Liver (tissue), 9 donors: ENCODE results near the gene CYP4F11. TPM values are rescaled to one million over a fixed set of nuclear protein-coding genes. Genes with fewer than 3 reads are reported as not detected.
"Not testable (repeated sequence)": the region's sequence is repeated elsewhere in the genome, so short reads cannot be mapped to it uniquely, and the experiment has no call there.

ENCODE experiments used
- DNase-seq: peaks from one replicate; pipeline ENCODE4 v3.0.0-alpha.2; 2017; ENCODE audit warnings: low spot score
- H3K27ac ChIP-seq, 2 donors: one replicate each; pipeline ENCODE4 v1.7.0; 2013; ENCODE audit warnings: inconsistent platforms in 2 of 2, low read length in 2 of 2, control low read depth in 1 of 2, low read depth in 1 of 2, mild to moderate bottlenecking in 1 of 2
- H3K27me3 ChIP-seq, 4 donors: one replicate each; pipeline versions ENCODE4 v1.6.1 to v1.7.0; 2013; ENCODE audit warnings: low read length in 3 of 4, inconsistent platforms in 1 of 4, mild to moderate bottlenecking in 1 of 4, moderate library complexity in 1 of 4; ENCODE audit not compliant: control insufficient read depth in 4 of 4, insufficient read depth in 4 of 4
- H3K36me3 ChIP-seq, 4 donors: one replicate each; pipeline versions ENCODE4 v1.6.1 to v1.7.0; 2013; ENCODE audit warnings: low read length in 3 of 4, mild to moderate bottlenecking in 3 of 4, low read depth in 1 of 4, moderate library complexity in 1 of 4; ENCODE audit not compliant: control insufficient read depth in 4 of 4, insufficient read depth in 3 of 4
- H3K4me1 ChIP-seq, 4 donors: one replicate each; pipeline versions ENCODE4 v1.6.1 to v1.7.0; 2013; ENCODE audit warnings: low read length in 3 of 4, mild to moderate bottlenecking in 3 of 4, moderate library complexity in 1 of 4; ENCODE audit not compliant: control insufficient read depth in 4 of 4, insufficient read depth in 4 of 4
- H3K4me3 ChIP-seq, 3 donors: one replicate each; pipeline versions ENCODE4 v1.6.1 to v1.7.0; 2013; ENCODE audit warnings: low read length in 3 of 3, control low read depth in 1 of 3, low read depth in 1 of 3, mild to moderate bottlenecking in 1 of 3
- H3K9ac ChIP-seq, 2 donors: one replicate each; pipeline ENCODE4 v1.7.0; 2013; ENCODE audit warnings: low read length in 2 of 2, mild to moderate bottlenecking in 2 of 2, moderate library complexity in 2 of 2, control low read depth in 1 of 2, low read depth in 1 of 2
- H3K9me3 ChIP-seq, 4 donors: one replicate each; pipeline versions ENCODE4 v1.6.1 to v1.7.0; 2013; ENCODE audit warnings: low read length in 3 of 4; ENCODE audit not compliant: control insufficient read depth in 4 of 4
- ATF3 ChIP-seq: IDR thresholded peaks from 2 replicates; pipeline ENCODE4 v1.6.1; 2016; ENCODE audit warnings: antibody characterized with exemption
- CTCF ChIP-seq: fragments of 150-350 bp; IDR thresholded peaks from 2 replicates; pipeline ENCODE4 v1.5.1; 2017; ENCODE audit warnings: improper control_type of control experiment, low read depth, low read length; ENCODE audit not compliant: missing input control
- EGR1 ChIP-seq, 2 donors: IDR thresholded peaks; 2 replicates each; pipeline ENCODE4 v1.6.1; 2016 to 2018; ENCODE audit warnings: antibody characterized with exemption in 2 of 2, low read depth in 2 of 2
- FOXA2 ChIP-seq: IDR thresholded peaks from 2 replicates; pipeline ENCODE4 v1.6.1; 2016; ENCODE audit warnings: antibody characterized with exemption
- GABPA ChIP-seq, 2 donors: IDR thresholded peaks in 1 of 2; conservative IDR thresholded peaks in 1 of 2; 2 replicates each; pipeline ENCODE4 v1.6.1; 2016; ENCODE audit warnings: antibody characterized with exemption in 2 of 2, mild to moderate bottlenecking in 1 of 2, moderate library complexity in 1 of 2
- HNF4A ChIP-seq, 2 donors: conservative IDR thresholded peaks; 2 replicates each; pipeline ENCODE4 v1.6.1; 2016; ENCODE audit warnings: antibody characterized with exemption in 2 of 2, mild to moderate bottlenecking in 2 of 2
- HNF4G ChIP-seq: IDR thresholded peaks from 2 replicates; pipeline ENCODE4 v1.6.1; 2016; ENCODE audit warnings: antibody characterized with exemption
- JUND ChIP-seq, 2 donors: IDR thresholded peaks; 2 replicates each; pipeline ENCODE4 v1.6.1; 2016; ENCODE audit warnings: antibody characterized with exemption in 2 of 2
- MAX ChIP-seq: IDR thresholded peaks from 2 replicates; pipeline ENCODE4 v1.6.1; 2016; ENCODE audit warnings: antibody characterized with exemption
- NR2F2 ChIP-seq: IDR thresholded peaks from 2 replicates; pipeline ENCODE4 v1.6.1; 2016; ENCODE audit warnings: antibody characterized with exemption
- RAD21 ChIP-seq, 2 donors: IDR thresholded peaks; 2 replicates each; pipeline ENCODE4 v1.6.1; 2016; ENCODE audit warnings: antibody characterized with exemption in 2 of 2, mild to moderate bottlenecking in 2 of 2
- REST ChIP-seq: IDR thresholded peaks from 2 replicates; pipeline ENCODE4 v1.6.1; 2016; ENCODE audit warnings: antibody characterized with exemption, mild to moderate bottlenecking
- RXRA ChIP-seq, 2 donors: IDR thresholded peaks; 2 replicates each; pipeline ENCODE4 v1.6.1; 2017 to 2018; ENCODE audit warnings: antibody characterized with exemption in 2 of 2, mild to moderate bottlenecking in 1 of 2
- SP1 ChIP-seq: IDR thresholded peaks from 2 replicates; pipeline ENCODE4 v1.6.1; 2018; ENCODE audit warnings: antibody characterized with exemption, mild to moderate bottlenecking
- TAF1 ChIP-seq: conservative IDR thresholded peaks from 2 replicates; pipeline ENCODE4 v1.6.1; 2016; ENCODE audit warnings: antibody characterized with exemption, mild to moderate bottlenecking
- YY1 ChIP-seq: IDR thresholded peaks from 2 replicates; pipeline ENCODE4 v1.6.1; 2016; ENCODE audit warnings: antibody characterized with exemption, mild to moderate bottlenecking
- ZBTB33 ChIP-seq: IDR thresholded peaks from 2 replicates; pipeline ENCODE4 v1.6.1; 2016; ENCODE audit warnings: antibody characterized with exemption
- WGBS: extraction: QIAGEN DNeasy Blood & Tissue Kit; methylation state at CpG from one replicate; pipeline ENCODE4 v1.1.7; 2013; 5-methylcytosine and 5-hydroxymethylcytosine counted together
- polyA plus RNA-seq, 2 donors: library from polyadenylated mRNA; stranded (reverse) in 1 of 2; unstranded in 1 of 2; fragments of 200-250 nt in 1 of 2; fragments of >200 nt in 1 of 2; fragmentation: Nextera tagmentation in 1 of 2; extraction: Ambion mirVana in 1 of 2; gene quantifications; one replicate each; pipeline versions ENCODE4 v1.2.1 to v1.2.3, GENCODE V29; 2013 to 2015
- total RNA-seq, 2 donors: library from RNA; depleted of rRNA; stranded (reverse); fragments of >200 nt; gene quantifications; one replicate each; pipeline ENCODE4 v1.2.3, GENCODE V29; 2014
- donor health status: healthy.
- donor health status: healthy.
- donor health status: healthy.
- donor health status: healthy.
- donor health status: healthy.

CYP4F11 gene
- total and polyA plus RNA-seq, 4 donors, result 2.1 to 77.4 (median 32.3) TPM

- H3K9ac ChIP-seq, result no peak overlapping the region
- H3K27me3 ChIP-seq, result no peaks in the 10 kb centered on the region
- H3K4me3 ChIP-seq, result no peak overlapping the region
- H3K36me3 ChIP-seq, result no peaks in the 10 kb centered on the region
- TF ChIP-seq TAF1 (no peak), RAD21 (IDR thresholded peaks at IDR 0.05) (no peak), YY1 (no peak), MAX (no peak), EGR1 (IDR thresholded peaks at IDR 0.05; ENCODE audit: low read depth in 2 of 2) (no peak), HNF4G (no peak), FOXA2 (no peak), ZBTB33 (no peak), JUND (IDR thresholded peaks at IDR 0.05) (no peak), CTCF (no peak), GABPA (IDR thresholded peaks at IDR 0.05 in 1 of 2, conservative IDR thresholded peaks at IDR 0.05 in 1 of 2) (no peak)
- H3K27ac ChIP-seq, result no peak overlapping the region
- DNase-seq, result no peak
- H3K9me3 ChIP-seq, result no peaks in the 10 kb centered on the region
- H3K4me1 ChIP-seq, result peaks cover 0 to 12% (median 3%) of the 10 kb centered on the region in 4 donors
- 59% methylated on average over 11 of the region's 11 CpGs for WGBS
Measured at GRCh38 chr19:15902254-15902653, 32.1 kb downstream of the CYP4F11 start.

GRCh38 chr19:15900504-15900903 lies 33.8 kb downstream of the CYP4F11 start:
- TF ChIP-seq SP1 (no peak), FOXA2 (no peak), HNF4G (no peak), MAX (no peak), ATF3 (no peak), ZBTB33 (no peak), JUND (IDR thresholded peaks at IDR 0.05) (no peak), HNF4A (conservative IDR thresholded peaks at IDR 0.05) (no peak), RAD21 (IDR thresholded peaks at IDR 0.05) (no peak), EGR1 (IDR thresholded peaks at IDR 0.05; ENCODE audit: low read depth in 2 of 2) (no peak), NR2F2 (no peak), RXRA (IDR thresholded peaks at IDR 0.05) (no peak), TAF1 (no peak), YY1 (no peak), REST (no peak)
- 83% methylated on average over 11 of the region's 11 CpGs for WGBS
- DNase-seq, result no peak
- Histone ChIP-seq H3K4me1 (peaks cover 3 to 23% (median 10%) of the 10 kb centered on the region in 4 donors), H3K36me3 (no peaks in the 10 kb centered on the region), H3K9ac (no peak overlapping the region), H3K27me3 (no peaks in the 10 kb centered on the region), H3K4me3 (no peak overlapping the region), H3K27ac (no peak overlapping the region), H3K9me3 (no peaks in the 10 kb centered on the region)

GRCh38 chr19:15900032-15900431 lies 34.3 kb downstream of the CYP4F11 start:
- 65% methylated on average over 15 of the region's 15 CpGs for WGBS

More at GRCh38 chr19:15900032-15900431, 34.3 kb downstream of the CYP4F11 start:
- H3K9ac ChIP-seq, H3K4me3 ChIP-seq, DNase-seq, H3K36me3 ChIP-seq, H3K9me3 ChIP-seq, H3K27me3 ChIP-seq, H3K27ac ChIP-seq: not testable (repeated sequence)
- peaks cover 4 to 23% (median 10%) of the 10 kb centered on the region in 4 donors for H3K4me1 ChIP-seq
